Hepatocyte (in vitro differentiated cells): ENCODE results near the gene CIZ1. TPM values are rescaled to one million over a fixed set of nuclear protein-coding genes. Genes with fewer than 3 reads are reported as not detected.

Source experiments
- DNase-seq: peaks from one replicate; pipeline ENCODE4 v3.0.0-alpha.2; 2016; ENCODE audit warnings: low spot score
- H2AFZ ChIP-seq: fragments of 200-600 bp; sonication (generic); 2 replicates; pipeline ENCODE4 v1.6.0; 2016; ENCODE audit warnings: antibody characterized with exemption, mild to moderate bottlenecking
- H3K27ac ChIP-seq: fragments of 200-600 bp; sonication (generic); 2 replicates; pipeline ENCODE4 v1.5.1; 2016; ENCODE audit warnings: mild to moderate bottlenecking
- H3K27me3 ChIP-seq: fragments of 200-600 bp; sonication (generic); 2 replicates; pipeline ENCODE4 v1.6.1; 2016
- H3K36me3 ChIP-seq: fragments of 200-600 bp; sonication (generic); replicated peaks from 2 replicates; pipeline ENCODE4 v1.5.1; 2016; ENCODE audit warnings: low read depth; ENCODE audit not compliant: insufficient read depth
- H3K4me1 ChIP-seq: fragments of 200-600 bp; sonication (generic); 2 replicates; pipeline ENCODE4 v1.5.1; 2016; ENCODE audit warnings: mild to moderate bottlenecking, moderate library complexity; ENCODE audit not compliant: insufficient read depth
- H3K4me2 ChIP-seq: fragments of 200-600 bp; sonication (generic); 2 replicates; pipeline ENCODE4 v1.6.0; 2016
- H3K4me3 ChIP-seq: fragments of 200-600 bp; sonication (generic); 2 replicates; pipeline ENCODE4 v1.5.1; 2016; ENCODE audit warnings: mild to moderate bottlenecking
- H3K79me2 ChIP-seq: fragments of 200-600 bp; sonication (generic); 2 replicates; pipeline ENCODE4 v1.6.0; 2017; ENCODE audit warnings: mild to moderate bottlenecking
- H3K9me2 ChIP-seq: fragments of 200-600 bp; sonication (generic); replicated peaks from 2 replicates; pipeline ENCODE4 v1.6.0; 2017; ENCODE audit warnings: mild to moderate bottlenecking; ENCODE audit not compliant: insufficient read depth
- H3K9me3 ChIP-seq: fragments of 200-600 bp; sonication (generic); 2 replicates; pipeline ENCODE4 v1.5.1; 2016; ENCODE audit warnings: low read depth, mild to moderate bottlenecking
- H4K20me1 ChIP-seq: fragments of 200-600 bp; sonication (generic); 2 replicates; pipeline ENCODE4 v1.6.0; 2016; ENCODE audit warnings: mild to moderate bottlenecking; ENCODE audit not compliant: insufficient read depth, poor library complexity, severe bottlenecking
- EZH2 ChIP-seq: fragments of 200-600 bp; sonication (generic); IDR thresholded peaks from 2 replicates; pipeline ENCODE4 v1.6.1; 2016; ENCODE audit warnings: antibody characterized with exemption, mild to moderate bottlenecking, borderline replicate concordance
- EZH2phosphoT487 ChIP-seq: fragments of 200-600 bp; sonication (generic); IDR thresholded peaks from one replicate; pipeline ENCODE4 v1.6.1; 2018; ENCODE audit warnings: antibody characterized with exemption, mild to moderate bottlenecking, low read depth, moderate library complexity; ENCODE audit not compliant: unreplicated experiment, severe bottlenecking
- WGBS: methylation state at CpG from one replicate; pipeline ENCODE4 v1.1.6; 2016; ENCODE audit warnings: low lambda C conversion rate; ENCODE audit errors: missing lambda C conversion rate; 5-methylcytosine and 5-hydroxymethylcytosine counted together
- polyA plus RNA-seq: library from polyadenylated mRNA; unstranded; fragments of >200 nt; fragmentation: Nextera tagmentation; extraction: Ambion mirVana; gene quantifications from 2 replicates; pipeline ENCODE4 v1.2.1, GENCODE V29; 2016
- total RNA-seq: library from RNA; depleted of rRNA; stranded (reverse); fragments of >200 nt; gene quantifications from 2 replicates; pipeline ENCODE4 v1.2.3, GENCODE V29; 2014
- TF ChIP-seq, protein P1 (sequence below): fragments of 200-600 bp; sonication (generic); IDR thresholded peaks from 2 replicates; pipeline ENCODE4 v1.5.1; 2016; ENCODE audit warnings: antibody characterized with exemption, mild to moderate bottlenecking; ENCODE audit not compliant: poor library complexity

Gene CIZ1
- total and polyA plus RNA-seq, 2 experiments from 2014 or later, result 31.0 to 85.6 TPM

DNA sequence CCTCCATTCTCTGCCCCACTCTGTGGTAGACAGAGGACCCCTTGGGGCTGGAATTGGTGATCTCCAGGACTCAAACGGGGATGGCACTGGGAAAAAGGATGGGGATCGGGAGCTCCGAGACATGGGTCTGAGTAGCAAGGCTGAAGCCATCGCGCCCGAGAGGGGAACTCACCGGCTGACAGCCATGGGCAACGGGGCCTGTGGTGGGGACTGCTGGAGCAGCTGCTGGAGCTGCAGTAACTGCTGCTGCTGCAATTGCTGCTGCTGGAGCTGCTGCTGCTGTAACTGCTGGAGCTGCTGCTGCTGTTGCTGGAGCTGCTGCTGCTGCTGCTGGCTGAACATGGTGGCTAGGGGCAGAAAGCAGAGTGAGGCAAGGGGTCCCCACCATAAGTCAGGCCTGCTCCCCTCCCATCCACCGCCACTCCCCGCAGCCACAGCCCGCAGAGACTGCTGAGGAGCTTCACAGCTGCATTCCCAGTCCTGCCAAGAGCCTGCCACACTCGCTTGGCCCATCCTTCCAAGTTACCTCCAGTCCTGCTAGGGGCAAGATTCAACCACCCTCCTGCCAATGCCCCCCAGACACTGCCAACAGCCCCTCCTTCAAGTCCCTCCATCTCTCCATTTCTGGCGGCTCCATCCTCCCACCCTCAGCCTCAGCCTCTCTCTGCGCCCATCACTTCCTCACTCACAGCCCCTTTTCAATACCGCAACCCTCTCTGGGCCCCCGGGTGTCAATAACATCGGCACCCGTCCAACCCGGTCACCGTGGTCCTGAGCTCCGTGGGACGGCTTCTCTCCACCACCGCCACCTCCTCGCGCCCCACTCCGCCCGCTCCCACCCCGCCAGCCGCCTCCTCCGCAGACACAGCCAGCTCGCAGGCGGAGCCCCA is 611 bp downstream of the CIZ1 start:
- Histone ChIP-seq H3K4me2 (peak overlapping the region; percentile 94), H2AFZ (peak overlapping the region; percentile 99), H3K27ac (peak overlapping the region; percentile 81), H3K9me3 (no peaks in the 10 kb centered on the region), H3K27me3 (no peaks in the 10 kb centered on the region), H3K4me3 (peak overlapping the region; percentile 73), H3K9me2 (no peaks in the 10 kb centered on the region), H3K36me3 (no peaks in the 10 kb centered on the region), H3K79me2 (peaks cover 39% of the 10 kb centered on the region), H3K4me1 (peaks cover 9% of the 10 kb centered on the region), H4K20me1 (no peaks in the 10 kb centered on the region)
- no peak for DNase-seq
- TF ChIP-seq, protein P1, sequence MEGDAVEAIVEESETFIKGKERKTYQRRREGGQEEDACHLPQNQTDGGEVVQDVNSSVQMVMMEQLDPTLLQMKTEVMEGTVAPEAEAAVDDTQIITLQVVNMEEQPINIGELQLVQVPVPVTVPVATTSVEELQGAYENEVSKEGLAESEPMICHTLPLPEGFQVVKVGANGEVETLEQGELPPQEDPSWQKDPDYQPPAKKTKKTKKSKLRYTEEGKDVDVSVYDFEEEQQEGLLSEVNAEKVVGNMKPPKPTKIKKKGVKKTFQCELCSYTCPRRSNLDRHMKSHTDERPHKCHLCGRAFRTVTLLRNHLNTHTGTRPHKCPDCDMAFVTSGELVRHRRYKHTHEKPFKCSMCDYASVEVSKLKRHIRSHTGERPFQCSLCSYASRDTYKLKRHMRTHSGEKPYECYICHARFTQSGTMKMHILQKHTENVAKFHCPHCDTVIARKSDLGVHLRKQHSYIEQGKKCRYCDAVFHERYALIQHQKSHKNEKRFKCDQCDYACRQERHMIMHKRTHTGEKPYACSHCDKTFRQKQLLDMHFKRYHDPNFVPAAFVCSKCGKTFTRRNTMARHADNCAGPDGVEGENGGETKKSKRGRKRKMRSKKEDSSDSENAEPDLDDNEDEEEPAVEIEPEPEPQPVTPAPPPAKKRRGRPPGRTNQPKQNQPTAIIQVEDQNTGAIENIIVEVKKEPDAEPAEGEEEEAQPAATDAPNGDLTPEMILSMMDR, result no peak
- no peak for TF ChIP-seq EZH2phosphoT487
- TF ChIP-seq EZH2, result no peak
- 34% methylated on average over 22 of the region's 32 CpGs for WGBS

DNA sequence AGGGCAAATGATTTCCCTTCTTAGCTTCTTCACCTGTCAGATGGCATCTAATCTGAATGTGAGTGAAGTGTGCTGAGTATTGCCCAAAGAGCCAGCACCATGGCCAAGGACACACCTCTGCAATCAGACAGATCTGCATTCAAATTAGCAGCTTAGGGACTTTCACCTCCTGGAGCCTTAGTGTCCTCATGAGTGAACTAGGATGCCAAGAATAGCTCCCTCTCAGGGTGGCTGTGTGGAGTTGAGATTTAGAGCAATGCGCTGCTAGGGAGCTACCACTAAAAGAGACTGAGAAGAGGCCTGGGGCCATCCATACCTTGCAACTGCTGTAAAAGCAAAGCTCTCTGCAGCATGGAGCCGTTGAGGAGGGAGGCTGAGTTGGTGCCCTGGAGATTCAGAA is 1.4 kb downstream of the CIZ1 start:
- Histone ChIP-seq H3K36me3 (no peaks in the 10 kb centered on the region), H3K4me2 (peak overlapping the region; percentile 94), H3K4me3 (no peak overlapping the region), H3K9me3 (no peaks in the 10 kb centered on the region), H3K27me3 (no peaks in the 10 kb centered on the region), H3K79me2 (peaks cover 39% of the 10 kb centered on the region), H4K20me1 (no peaks in the 10 kb centered on the region), H3K9me2 (no peaks in the 10 kb centered on the region), H2AFZ (no peak overlapping the region), H3K27ac (no peak overlapping the region), H3K4me1 (peaks cover 9% of the 10 kb centered on the region)
- no peak for TF ChIP-seq EZH2
- TF ChIP-seq, protein P1, result no peak
- TF ChIP-seq EZH2phosphoT487, result no peak
- no peak for DNase-seq
- 76% methylated on average over 2 of the region's 2 CpGs for WGBS

GRCh38 chr9:128188209-128188608 is 3.2 kb downstream of the CIZ1 start:
- no peak overlapping the region for H3K4me3 ChIP-seq
- H3K79me2 ChIP-seq, result peaks cover 39% of the 10 kb centered on the region
- no peaks in the 10 kb centered on the region for H3K9me2 ChIP-seq
- H3K27me3 ChIP-seq, result no peaks in the 10 kb centered on the region
- no peak for DNase-seq
- no peaks in the 10 kb centered on the region for H3K9me3 ChIP-seq
- no peak overlapping the region for H2AFZ ChIP-seq
- TF ChIP-seq EZH2phosphoT487 (no peak), EZH2 (no peak)
- TF ChIP-seq, protein P1, result no peak
- H3K4me2 ChIP-seq, result no peak overlapping the region
- peaks cover 9% of the 10 kb centered on the region for H3K4me1 ChIP-seq
- H4K20me1 ChIP-seq, result no peaks in the 10 kb centered on the region
- 90% methylated on average over 1 of the region's 1 CpG for WGBS
- no peak overlapping the region for H3K27ac ChIP-seq
- H3K36me3 ChIP-seq, result no peaks in the 10 kb centered on the region
